Neural progenitor cell (in vitro differentiated cells): Measurements from ENCODE around the gene CLEC20A. TPM values are rescaled to one million over a fixed set of nuclear protein-coding genes. Genes with fewer than 3 reads are reported as not detected.

Experiments used
- DNase-seq: peaks from one replicate; pipeline ENCODE4 v3.0.0-alpha.2; 2016; ENCODE audit warnings: low spot score
- H2AFZ ChIP-seq: fragments of 200-600 bp; sonication (generic); replicated peaks from 2 replicates; pipeline ENCODE4 v1.6.1; 2016; ENCODE audit warnings: antibody characterized with exemption
- H3F3A ChIP-seq: fragments of 200-600 bp; sonication (generic); 2 replicates; pipeline ENCODE4 v1.6.1; 2016; ENCODE audit warnings: antibody characterized with exemption, low read depth
- H3K27ac ChIP-seq: fragments of 200-600 bp; sonication (generic); 2 replicates; pipeline ENCODE4 v1.5.1; 2016; ENCODE audit warnings: mild to moderate bottlenecking
- H3K27me3 ChIP-seq: fragments of 200-600 bp; sonication (generic); 2 replicates; pipeline ENCODE4 v1.6.1; 2016; ENCODE audit warnings: mild to moderate bottlenecking, moderate library complexity
- H3K36me3 ChIP-seq: fragments of 200-600 bp; sonication (generic); 2 replicates; pipeline ENCODE4 v1.5.1; 2016
- H3K4me1 ChIP-seq: fragments of 200-600 bp; sonication (generic); 2 replicates; pipeline ENCODE4 v1.6.1; 2016; ENCODE audit warnings: mixed run types
- H3K4me2 ChIP-seq: fragments of 200-600 bp; sonication (generic); 2 replicates; pipeline ENCODE4 v1.6.1; 2016
- H3K4me3 ChIP-seq: fragments of 200-600 bp; sonication (generic); 2 replicates; pipeline ENCODE4 v1.5.1; 2016
- H3K79me2 ChIP-seq: fragments of 200-600 bp; sonication (generic); 2 replicates; pipeline ENCODE4 v1.6.1; 2016; ENCODE audit warnings: low read depth
- H3K9ac ChIP-seq: fragments of 200-600 bp; sonication (generic); 2 replicates; pipeline ENCODE4 v1.6.1; 2016
- H3K9me3 ChIP-seq: fragments of 200-600 bp; sonication (generic); 2 replicates; pipeline ENCODE4 v1.5.1; 2016; ENCODE audit warnings: low read depth
- H4K20me1 ChIP-seq: fragments of 200-600 bp; sonication (generic); 2 replicates; pipeline ENCODE4 v1.6.1; 2016; ENCODE audit warnings: low read depth
- H3K27ac Mint-ChIP-seq: 3 replicates; pipeline ENCODE4 v1.8.0; 2021; ENCODE audit warnings: mixed read lengths
- H3K27me3 Mint-ChIP-seq: 2 replicates; pipeline ENCODE4 v1.8.0; 2022; ENCODE audit warnings: low read depth, mild to moderate bottlenecking, inconsistent platforms, moderate library complexity, mixed read lengths; ENCODE audit not compliant: insufficient read depth
- H3K36me3 Mint-ChIP-seq: 3 replicates; pipeline ENCODE4 v1.8.0; 2021; ENCODE audit warnings: mixed read lengths
- H3K4me1 Mint-ChIP-seq: 3 replicates; pipeline ENCODE4 v1.8.0; 2021; ENCODE audit warnings: mixed read lengths
- H3K4me3 Mint-ChIP-seq: 3 replicates; pipeline ENCODE4 v1.8.0; 2021; ENCODE audit warnings: mild to moderate bottlenecking, moderate library complexity, mixed read lengths
- H3K9me3 Mint-ChIP-seq: 3 replicates; pipeline ENCODE4 v1.8.0; 2020; ENCODE audit warnings: mixed read lengths
- CTCF ChIP-seq: fragments of 200-600 bp; sonication (generic); IDR thresholded peaks from 2 replicates; pipeline ENCODE4 v1.5.1; 2017; ENCODE audit warnings: antibody characterized with exemption, mild to moderate bottlenecking
- EZH2 ChIP-seq: fragments of 200-600 bp; sonication (generic); IDR thresholded peaks from 2 replicates; pipeline ENCODE4 v1.6.1; 2017; ENCODE audit warnings: antibody characterized with exemption, mild to moderate bottlenecking, moderate library complexity
- EZH2phosphoT487 ChIP-seq: fragments of 200-600 bp; sonication (generic); IDR thresholded peaks from 2 replicates; pipeline ENCODE4 v1.6.1; 2017; ENCODE audit warnings: antibody characterized with exemption
- total RNA-seq: library from RNA; depleted of rRNA; stranded (reverse); fragments of >200 nt; gene quantifications from 2 replicates; pipeline ENCODE4 v1.2.3, GENCODE V29; 2015; ENCODE audit warnings: low replicate concordance

CLEC20A gene
- total RNA-seq, 1 donor from 2014 or later = not detected

- Histone ChIP-seq H3K36me3 (no peaks in the 10 kb centered on the region), H2AFZ (no peak overlapping the region), H3F3A (no peaks in the 10 kb centered on the region), H3K27me3 (no peaks in the 10 kb centered on the region), H3K27ac (no peak overlapping the region), H3K79me2 (no peaks in the 10 kb centered on the region), H3K9ac (no peak overlapping the region), H3K4me2 (no peak overlapping the region), H3K9me3 (no peaks in the 10 kb centered on the region), H3K4me3 (no peak overlapping the region), H4K20me1 (no peaks in the 10 kb centered on the region), H3K4me1 (no peaks in the 10 kb centered on the region)
- Mint-ChIP-seq H3K4me1 (peaks cover 2% of the 10 kb centered on the region), H3K27me3 (peaks cover 4% of the 10 kb centered on the region), H3K9me3 (no peaks in the 10 kb centered on the region), H3K36me3 (no peaks in the 10 kb centered on the region), H3K4me3 (no peak overlapping the region), H3K27ac (no peak overlapping the region)
- no peak for DNase-seq
- TF ChIP-seq EZH2phosphoT487 (no peak), CTCF (peak; percentile 3)
Measured at GRCh38 chr1:178529364-178530036, 32.7 kb upstream of the CLEC20A start.

GRCh38 chr1:178528953-178529335, 32.2 kb upstream of the CLEC20A start:
- Histone ChIP-seq H3K79me2 (no peaks in the 10 kb centered on the region), H3K9ac (no peak overlapping the region), H3K4me3 (no peak overlapping the region), H3K4me1 (no peaks in the 10 kb centered on the region), H3K27ac (no peak overlapping the region), H3K4me2 (no peak overlapping the region), H3K36me3 (no peaks in the 10 kb centered on the region), H3K9me3 (no peaks in the 10 kb centered on the region), H2AFZ (no peak overlapping the region), H3K27me3 (no peaks in the 10 kb centered on the region), H3F3A (no peaks in the 10 kb centered on the region), H4K20me1 (no peaks in the 10 kb centered on the region)
- TF ChIP-seq EZH2 (no peak), CTCF (no peak), EZH2phosphoT487 (no peak)
- Mint-ChIP-seq H3K4me1 (peaks cover 2% of the 10 kb centered on the region), H3K4me3 (no peak overlapping the region), H3K36me3 (no peaks in the 10 kb centered on the region), H3K27ac (no peak overlapping the region), H3K27me3 (peaks cover 4% of the 10 kb centered on the region), H3K9me3 (no peaks in the 10 kb centered on the region)
- no peak for DNase-seq

- Histone ChIP-seq H3K4me1 (no peaks in the 10 kb centered on the region), H3K27me3 (no peaks in the 10 kb centered on the region), H3K4me3 (no peak overlapping the region), H3K9ac (no peak overlapping the region), H3K27ac (no peak overlapping the region), H3K4me2 (no peak overlapping the region), H4K20me1 (no peaks in the 10 kb centered on the region), H2AFZ (no peak overlapping the region), H3K36me3 (no peaks in the 10 kb centered on the region), H3F3A (no peaks in the 10 kb centered on the region), H3K9me3 (no peaks in the 10 kb centered on the region), H3K79me2 (no peaks in the 10 kb centered on the region)
- Mint-ChIP-seq H3K27ac (no peak overlapping the region), H3K27me3 (peaks cover 4% of the 10 kb centered on the region), H3K4me3 (no peak overlapping the region), H3K9me3 (no peaks in the 10 kb centered on the region), H3K36me3 (no peaks in the 10 kb centered on the region), H3K4me1 (peaks cover 2% of the 10 kb centered on the region)
- no peak for TF ChIP-seq CTCF
- no peak for TF ChIP-seq EZH2
- no peak for TF ChIP-seq EZH2phosphoT487
- DNase-seq = no peak
Measured at GRCh38 chr1:178528228-178528952, 31.6 kb upstream of the CLEC20A start.
